Measurements from ENCODE around the gene FEN1. TPM values are rescaled to one million over a fixed set of nuclear protein-coding genes. Genes with fewer than 3 reads are reported as not detected.

The FEN1 gene
- polyA plus RNA-seq, 2 of the 4 experiments (the other 2 are of a cell fraction) = 38.4 to 105 TPM

- no peaks in the 10 kb centered on the region for H3K9me3 ChIP-seq
- ChIA-PET POLR2A (no interaction called here), CTCF (interaction anchor here (1.2 to 3.2 kb wide), 2 partner anchors 9 to 40 kb away, joined by 6 to 13 read pairs; partner anchors contain the start of gene FADS2)
- TF ChIP-seq CEBPB (IDR thresholded peaks at IDR 0.05) (no peak), MAX (IDR thresholded peaks at IDR 0.05) (no peak), CHD4 (IDR thresholded peaks at IDR 0.05; ENCODE audit: borderline replicate concordance) (no peak), POLR2AphosphoS2 (conservative IDR thresholded peaks at IDR 0.05; ENCODE audit: low read length) (no peak), TFCP2L1 (CRISPR knock-in tag; IDR thresholded peaks at IDR 0.05) (no peak)
- H3K4me2 ChIP-seq = no peak overlapping the region
- peaks cover 35% of the 10 kb centered on the region for H3K4me1 ChIP-seq
- 92% methylated on average over 15 of the region's 15 CpGs for WGBS (ENCODE audit: missing lambda C conversion rate)
- FAIRE-seq (no peak), ATAC-seq (no peak), DNase-seq (ENCODE audit: low read depth in 1 of 2, low spot score in 1 of 2) (no peak)
- no peak overlapping the region for H3K4me3 ChIP-seq
- H3K27ac ChIP-seq = no peak overlapping the region
Measured at GRCh38 chr11:61837411-61838005, 44.8 kb downstream of the FEN1 start.

- H3K4me1 ChIP-seq = peaks cover 27% of the 10 kb centered on the region
- H3K27ac ChIP-seq = no peak overlapping the region
- ATAC-seq (no peak), DNase-seq (ENCODE audit: low read depth in 1 of 2, low spot score in 1 of 2) (no peak), FAIRE-seq (no peak)
- ChIA-PET POLR2A (interaction anchor here (0.9 kb wide), 1 partner anchor 274 kb away, joined by 4 read pairs; no protein-coding TSS in a partner anchor), CTCF (interaction anchor here (1.1 to 3.2 kb wide), 2 partner anchors 10 to 43 kb away, joined by 4 to 13 read pairs; partner anchors contain the start of gene FADS2)
- H3K9me3 ChIP-seq = no peaks in the 10 kb centered on the region
- H3K4me2 ChIP-seq = no peak overlapping the region
- H3K4me3 ChIP-seq = no peak overlapping the region
- 85% methylated on average over 4 of the region's 5 CpGs for WGBS (ENCODE audit: missing lambda C conversion rate)
- TF ChIP-seq USF2 (IDR thresholded peaks at IDR 0.05) (no peak), RFX5 (IDR thresholded peaks at IDR 0.05) (no peak), BCL3 (IDR thresholded peaks at IDR 0.05) (no peak), ESRRA (IDR thresholded peaks at IDR 0.05; ENCODE audit: borderline replicate concordance, low read length) (no peak), KDM5A (IDR thresholded peaks at IDR 0.05) (no peak), MAFK (IDR thresholded peaks at IDR 0.05; ENCODE audit: partially characterized antibody) (no peak), JUNB (IDR thresholded peaks at IDR 0.05) (no peak), HEYL (CRISPR knock-in tag; IDR thresholded peaks at IDR 0.05) (no peak), CHD4 (IDR thresholded peaks at IDR 0.05; ENCODE audit: borderline replicate concordance) (no peak), HMGXB4 (CRISPR knock-in tag; IDR thresholded peaks at IDR 0.05; ENCODE audit: borderline replicate concordance) (no peak), TFCP2L1 (CRISPR knock-in tag; IDR thresholded peaks at IDR 0.05) (no peak), KDM1A (IDR thresholded peaks at IDR 0.05; ENCODE audit: low read depth) (no peak), JUN (IDR thresholded peaks at IDR 0.05) (no peak), HOXB5 (CRISPR knock-in tag; IDR thresholded peaks at IDR 0.05) (no peak), REST (IDR thresholded peaks at IDR 0.05) (no peak), POLR2A (IDR thresholded peaks at IDR 0.05; ENCODE audit: low read length) (no peak), EP300 (IDR thresholded peaks at IDR 0.05) (no peak)
Measured at GRCh38 chr11:61838501-61838900, 45.8 kb downstream of the FEN1 start.

Measured in A549 (cell line).